IMR-90 (cell line): Measurements from ENCODE around the gene NECTIN4. TPM values are rescaled to one million over a fixed set of nuclear protein-coding genes. Genes with fewer than 3 reads are reported as not detected.
A peak's percentile ranks its signal among the peaks of the same experiment; 100 is the strongest.

Experiments
- ATAC-seq: fragments of 200-7000 bp; cut with Tn5 transposase; 2 replicates; pipeline ENCODE4 v1.9.1; 2020; ENCODE audit warnings: low read depth, mild to moderate bottlenecking, moderate library complexity
- BruUV-seq: library from RNA; stranded (reverse); fragments of 400-500 nt; replicated peaks from 2 replicates; lab custom pipeline; 2021; lab: Mats Ljungman, UMichigan
- CTCF ChIA-PET: fragments of 300-600 bp; formaldehyde crosslinking; extraction: SDS; loops from one replicate; lab custom pipeline; 2021; ENCODE audit warnings: antibody characterized with exemption; lab: Yijun Ruan, JAX
- POLR2A ChIA-PET: fragments of 300-600 bp; sonication (Branson Sonifier 250); formaldehyde crosslinking; loops from one replicate; lab custom pipeline; 2022; ENCODE audit warnings: antibody characterized with exemption; ENCODE audit not compliant: unreplicated experiment; lab: Charles Lee
- DNase-seq: peaks from one replicate; pipeline ENCODE4 v3.0.0; 2013
- H2AFZ ChIP-seq: replicated peaks from 2 replicates; pipeline ENCODE3; 2013; ENCODE audit warnings: low read length, mild to moderate bottlenecking; ENCODE audit not compliant: poor library complexity
- H2AK5ac ChIP-seq: 2 replicates; pipeline ENCODE4 v1.6.1; 2013; ENCODE audit warnings: low read depth, low read length, inconsistent platforms
- H2AK9ac ChIP-seq: replicated peaks from 2 replicates; pipeline ENCODE3; 2013; ENCODE audit warnings: mild to moderate bottlenecking, low read depth, low read length, moderate library complexity; ENCODE audit not compliant: poor library complexity
- H2BK120ac ChIP-seq: 2 replicates; pipeline ENCODE4 v1.6.1; 2013; ENCODE audit warnings: low read depth, low read length, inconsistent platforms
- H2BK15ac ChIP-seq: 3 replicates; pipeline ENCODE4 v1.6.1; 2013; ENCODE audit warnings: low read depth, low read length, inconsistent platforms
- H2BK20ac ChIP-seq: 2 replicates; pipeline ENCODE4 v1.6.1; 2013; ENCODE audit warnings: low read depth, mild to moderate bottlenecking, inconsistent platforms, low read length, moderate library complexity
- H2BK5ac ChIP-seq: 2 replicates; pipeline ENCODE4 v1.6.1; 2013; ENCODE audit warnings: mild to moderate bottlenecking, low read depth, low read length, inconsistent platforms; ENCODE audit not compliant: poor library complexity, severe bottlenecking
- H3K14ac ChIP-seq: replicated peaks from 2 replicates; pipeline ENCODE4 v1.6.1; 2013; ENCODE audit warnings: low read depth, low read length, inconsistent platforms
- H3K18ac ChIP-seq: 2 replicates; pipeline ENCODE4 v1.6.1; 2013; ENCODE audit warnings: low read depth, low read length, control low read depth
- H3K23ac ChIP-seq: 2 replicates; pipeline ENCODE4 v1.6.1; 2013; ENCODE audit warnings: low read depth, low read length, inconsistent platforms
- H3K27ac ChIP-seq: 2 replicates; pipeline ENCODE4 v1.5.1; 2013; ENCODE audit warnings: mild to moderate bottlenecking, control low read depth, low read length; ENCODE audit not compliant: insufficient read depth
- H3K27me3 ChIP-seq: 2 replicates; pipeline ENCODE4 v1.6.1; 2013; ENCODE audit warnings: low read length; ENCODE audit not compliant: control insufficient read depth, insufficient read depth
- H3K36me3 ChIP-seq: 2 replicates; pipeline ENCODE4 v1.6.1; 2013; ENCODE audit warnings: low read length, mixed read lengths; ENCODE audit not compliant: control insufficient read depth, insufficient read depth
- H3K4ac ChIP-seq: 2 replicates; pipeline ENCODE4 v1.6.1; 2013; ENCODE audit warnings: low read depth, low read length, inconsistent platforms
- H3K4me1 ChIP-seq: 2 replicates; pipeline ENCODE4 v1.6.1; 2013; ENCODE audit warnings: low read length, mixed read lengths; ENCODE audit not compliant: control insufficient read depth, insufficient read depth
- H3K4me2 ChIP-seq: 2 replicates; pipeline ENCODE4 v1.6.1; 2013; ENCODE audit warnings: low read depth, mild to moderate bottlenecking, control low read depth, low read length, moderate library complexity
- H3K4me3 ChIP-seq: 2 replicates; pipeline ENCODE4 v1.5.1; 2013; ENCODE audit warnings: low read depth, mild to moderate bottlenecking, control low read depth, low read length, moderate library complexity; ENCODE audit not compliant: insufficient read depth
- H3K56ac ChIP-seq: 2 replicates; pipeline ENCODE4 v1.6.1; 2013; ENCODE audit warnings: low read length, inconsistent platforms; ENCODE audit not compliant: insufficient read depth; ENCODE audit errors: extremely low read depth
- H3K79me1 ChIP-seq, 2 experiments: 2 replicates each; pipeline ENCODE4 v1.6.1; 2013; ENCODE audit warnings: low read length in 2 of 2, inconsistent platforms in 1 of 2, low read depth in 1 of 2
- H3K9ac ChIP-seq: 2 replicates; pipeline ENCODE4 v1.6.1; 2013; ENCODE audit warnings: low read depth, low read length, control low read depth
- H3K9me1 ChIP-seq: 2 replicates; pipeline ENCODE4 v1.6.1; 2013; ENCODE audit warnings: low read length, inconsistent platforms; ENCODE audit not compliant: insufficient read depth
- H3K9me3 ChIP-seq: 2 replicates; pipeline ENCODE4 v1.6.1; 2013; ENCODE audit warnings: low read length; ENCODE audit not compliant: control insufficient read depth, insufficient read depth
- H4K20me1 ChIP-seq: 2 replicates; pipeline ENCODE4 v1.6.1; 2013; ENCODE audit warnings: low read length, inconsistent platforms; ENCODE audit not compliant: insufficient read depth
- H4K5ac ChIP-seq: 2 replicates; pipeline ENCODE4 v1.6.1; 2013; ENCODE audit warnings: mild to moderate bottlenecking, low read depth, low read length, control low read depth
- H4K8ac ChIP-seq, 2 experiments: 2 replicates each; pipeline ENCODE4 v1.6.1; 2013; ENCODE audit warnings: low read depth in 2 of 2, low read length in 2 of 2, control low read depth in 1 of 2, inconsistent platforms in 1 of 2
- H4K91ac ChIP-seq: 2 replicates; pipeline ENCODE4 v1.6.1; 2013; ENCODE audit warnings: low read depth, low read length, inconsistent platforms; ENCODE audit not compliant: insufficient read depth
- BHLHE40 ChIP-seq: fragments of 150-350 bp; IDR thresholded peaks from 2 replicates; pipeline ENCODE4 v1.6.1; 2016; ENCODE audit warnings: mild to moderate bottlenecking, low read depth, low read length
- CEBPB ChIP-seq: IDR thresholded peaks from 2 replicates; pipeline ENCODE4 v1.6.1; 2012; ENCODE audit warnings: low read depth, low read length, improper control_type of control experiment
- CHD1 ChIP-seq: IDR thresholded peaks from 2 replicates; pipeline ENCODE4 v1.6.1; 2012; ENCODE audit warnings: low read depth, low read length, improper control_type of control experiment
- FOS ChIP-seq: fragments of 150-350 bp; IDR thresholded peaks from 2 replicates; pipeline ENCODE4 v1.6.1; 2016; ENCODE audit warnings: low read depth, low read length
- MAFK ChIP-seq: IDR thresholded peaks from 2 replicates; pipeline ENCODE4 v1.6.1; 2012; ENCODE audit warnings: low read depth, low read length, improper control_type of control experiment
- MAZ ChIP-seq: IDR thresholded peaks from 2 replicates; pipeline ENCODE4 v1.6.1; 2012; ENCODE audit warnings: low read depth, mild to moderate bottlenecking, low read length, improper control_type of control experiment, moderate library complexity, borderline replicate concordance
- MXI1 ChIP-seq: IDR thresholded peaks from 2 replicates; pipeline ENCODE4 v1.6.1; 2012; ENCODE audit warnings: low read depth, mild to moderate bottlenecking, low read length, moderate library complexity, borderline replicate concordance
- NFE2L2 ChIP-seq: fragments of 150-350 bp; IDR thresholded peaks from 2 replicates; pipeline ENCODE4 v1.6.1; 2016; ENCODE audit warnings: low read depth, mild to moderate bottlenecking, low read length
- POLR2A ChIP-seq: IDR thresholded peaks from 2 replicates; pipeline ENCODE4 v1.6.1; 2012; ENCODE audit warnings: mild to moderate bottlenecking, low read depth, low read length
- RAD21 ChIP-seq: IDR thresholded peaks from 2 replicates; pipeline ENCODE4 v1.6.1; 2012; ENCODE audit warnings: low read length, improper control_type of control experiment
- RCOR1 ChIP-seq: IDR thresholded peaks from 2 replicates; pipeline ENCODE4 v1.6.1; 2012; ENCODE audit warnings: mild to moderate bottlenecking, low read length, improper control_type of control experiment; ENCODE audit not compliant: insufficient replicate concordance
- RFX5 ChIP-seq: IDR thresholded peaks from 2 replicates; pipeline ENCODE4 v1.8.0; 2012; ENCODE audit warnings: low read depth, mild to moderate bottlenecking, low read length, moderate library complexity
- SMC3 ChIP-seq: fragments of 150-350 bp; IDR thresholded peaks from 2 replicates; pipeline ENCODE4 v1.6.1; 2016; ENCODE audit warnings: low read depth, mild to moderate bottlenecking, antibody characterized with exemption, low read length, moderate library complexity
- WGBS, 2 experiments: methylation state at CpG; one replicate each; pipeline versions ENCODE4 v1.1.5 to v1.1.7; 2013; ENCODE audit warnings: missing lambda C conversion rate in 2 of 2; ENCODE audit not compliant: insufficient read length in 1 of 2; ENCODE audit errors: extremely low coverage in 2 of 2; 5-methylcytosine and 5-hydroxymethylcytosine counted together
- dilution Hi-C: fragments of 300-500 bp; cut with HindIII; formaldehyde crosslinking; loops from one replicate; pipeline ENCODE4 v1.14.3; 2018; ENCODE audit warnings: low sequenced_read_pairs; ENCODE audit not compliant: unreplicated experiment
- in situ Hi-C: fragments of 300-500 bp; cut with MboI; formaldehyde crosslinking; loops from 3 replicates; pipeline ENCODE4 v1.14.3; 2019; ENCODE audit warnings: low sequenced_read_pairs, inconsistent platforms, mixed read lengths
- intact Hi-C: fragments of 100-400 bp; cut with micrococcal nuclease; formaldehyde crosslinking; loops from 2 replicates; pipeline ENCODE4 v1.10.0; 2022
- polyA plus RNA-seq, 3 experiments: library from polyadenylated mRNA; depleted of rRNA; stranded (reverse); fragments of >200 nt; gene quantifications; 2 replicates each; pipeline ENCODE4 v1.2.3, GENCODE V29; 2012; ENCODE audit warnings: low replicate concordance in 1 of 3
- total RNA-seq: library from RNA; depleted of rRNA; stranded (reverse); fragments of >200 nt; gene quantifications from 2 replicates; pipeline ENCODE4 v1.2.3, GENCODE V29; 2012
- TF ChIP-seq, protein P1 (sequence below): conservative IDR thresholded peaks from 2 replicates; pipeline ENCODE4 v1.5.1; 2012; ENCODE audit warnings: mild to moderate bottlenecking, low read depth, low read length, improper control_type of control experiment
- TF ChIP-seq, protein P2 (sequence below): fragments of 150-350 bp; IDR thresholded peaks from 2 replicates; pipeline ENCODE4 v1.6.1; 2016; ENCODE audit warnings: low read depth, mild to moderate bottlenecking, low read length, moderate library complexity, borderline replicate concordance

NECTIN4 gene
- total and polyA plus RNA-seq, 2 of the 4 experiments (the other 2 are of a cell fraction), result 0.18 to 0.24 TPM

DNA sequence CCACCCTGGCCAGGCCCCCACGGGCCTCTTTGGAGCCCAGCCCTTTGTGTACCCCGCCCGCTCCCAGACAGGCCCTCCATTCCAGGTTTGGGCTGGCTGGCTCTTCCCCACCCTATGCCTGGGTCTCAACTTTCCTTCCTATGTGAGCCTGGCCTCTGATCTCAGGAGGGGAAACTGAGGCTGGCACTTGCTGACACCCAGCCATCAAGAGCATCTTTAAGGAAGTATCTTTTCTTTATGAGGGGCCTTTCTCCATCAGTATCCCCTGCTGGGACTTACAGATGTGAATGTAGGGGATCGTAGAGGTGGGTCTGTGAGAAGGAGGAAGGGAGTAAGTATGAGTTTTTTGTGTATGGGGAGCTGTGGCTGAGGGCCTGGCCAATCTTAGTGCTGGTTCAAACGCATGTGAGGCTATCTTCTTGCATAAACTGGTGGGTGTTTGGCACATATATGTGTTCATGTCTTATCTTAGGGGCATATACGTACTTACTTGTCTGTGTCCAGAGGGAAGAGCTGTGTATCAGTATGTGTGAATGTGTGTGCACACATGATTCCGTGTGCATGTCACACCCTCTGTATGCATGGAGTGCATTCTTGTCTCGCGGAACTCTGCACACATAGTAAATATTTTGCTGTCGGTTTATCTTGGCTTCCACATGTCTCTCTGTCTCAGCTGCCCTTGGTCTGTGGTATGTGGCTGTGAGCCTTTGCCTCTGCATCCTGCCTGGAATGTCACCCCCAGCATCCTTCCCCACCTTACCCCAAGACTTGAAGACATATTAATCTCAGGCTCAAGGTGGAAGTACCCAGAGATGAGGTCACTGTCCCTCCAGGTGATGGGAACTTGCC, 5.4 kb downstream of the NECTIN4 start:
- Histone ChIP-seq H3K4ac (peak overlapping the region; percentile 44), H3K9me1 (peaks cover 24% of the 10 kb centered on the region), H2AFZ (peak overlapping the region; percentile 92), H3K56ac (no peak overlapping the region), H2AK9ac (peak overlapping the region; percentile 19), H3K4me2 (no peak overlapping the region), H2BK20ac (no peak overlapping the region), H3K18ac (peak overlapping the region; percentile 11; the same call in 1 of the 2 replicates), H3K36me3 (no peaks in the 10 kb centered on the region), H2BK120ac (peak overlapping the region; percentile 44; the same call in 1 of the 2 replicates), H3K27ac (no peak overlapping the region; the same call in 1 of the 2 replicates), H3K9ac (no peak overlapping the region), H4K8ac (peak overlapping the region; percentile 10 to 37; a peak in 2 of 4 replicates), H3K4me1 (peaks cover 29% of the 10 kb centered on the region), H4K91ac (peak overlapping the region; percentile 8), H2BK5ac (peak overlapping the region; percentile 50), H3K27me3 (no peaks in the 10 kb centered on the region), H3K9me3 (no peaks in the 10 kb centered on the region), H4K20me1 (no peaks in the 10 kb centered on the region), H3K23ac (no peak overlapping the region), H3K14ac (peak overlapping the region; percentile 20), H3K4me3 (no peak overlapping the region), H3K79me1 (no peaks in the 10 kb centered on the region), H2BK15ac (peak overlapping the region; percentile 22; the same call in 2 of the 3 replicates), H2AK5ac (peak overlapping the region; percentile 59), H4K5ac (no peak overlapping the region)
- CTCF ChIA-PET, result interaction anchor here (1.1 to 2.1 kb wide), 3 partner anchors 13 to 14 kb away, joined by 3 to 7 read pairs (median 5); partner anchors contain the start of gene KLHDC9
- DNase-seq (peak; percentile 23), ATAC-seq (peak; percentile 7; the same call in 1 of the 2 replicates)
- intact Hi-C loops, result loop anchor here (5.0 kb wide), 1 partner anchor 37 kb away; the partner anchor contains the start of gene USF1
- in situ Hi-C loops, result no loop called here
- POLR2A ChIA-PET, result no interaction called here
- dilution Hi-C loops, result no loop called here
- WGBS, 2 experiments, result 85 to 100% methylated on average over 1 to 3 of the region's 10 CpGs
- BruUV-seq, result no TSS peak
- no peak for TF ChIP-seq SMC3
- no peak for TF ChIP-seq FOS
- no peak for TF ChIP-seq CEBPB
- TF ChIP-seq RAD21, result no peak
- no peak for TF ChIP-seq POLR2A
- TF ChIP-seq, protein P1, sequence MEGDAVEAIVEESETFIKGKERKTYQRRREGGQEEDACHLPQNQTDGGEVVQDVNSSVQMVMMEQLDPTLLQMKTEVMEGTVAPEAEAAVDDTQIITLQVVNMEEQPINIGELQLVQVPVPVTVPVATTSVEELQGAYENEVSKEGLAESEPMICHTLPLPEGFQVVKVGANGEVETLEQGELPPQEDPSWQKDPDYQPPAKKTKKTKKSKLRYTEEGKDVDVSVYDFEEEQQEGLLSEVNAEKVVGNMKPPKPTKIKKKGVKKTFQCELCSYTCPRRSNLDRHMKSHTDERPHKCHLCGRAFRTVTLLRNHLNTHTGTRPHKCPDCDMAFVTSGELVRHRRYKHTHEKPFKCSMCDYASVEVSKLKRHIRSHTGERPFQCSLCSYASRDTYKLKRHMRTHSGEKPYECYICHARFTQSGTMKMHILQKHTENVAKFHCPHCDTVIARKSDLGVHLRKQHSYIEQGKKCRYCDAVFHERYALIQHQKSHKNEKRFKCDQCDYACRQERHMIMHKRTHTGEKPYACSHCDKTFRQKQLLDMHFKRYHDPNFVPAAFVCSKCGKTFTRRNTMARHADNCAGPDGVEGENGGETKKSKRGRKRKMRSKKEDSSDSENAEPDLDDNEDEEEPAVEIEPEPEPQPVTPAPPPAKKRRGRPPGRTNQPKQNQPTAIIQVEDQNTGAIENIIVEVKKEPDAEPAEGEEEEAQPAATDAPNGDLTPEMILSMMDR, result no peak
- TF ChIP-seq RFX5, result no peak
- TF ChIP-seq BHLHE40, result no peak
- TF ChIP-seq MXI1, result no peak
- no peak for TF ChIP-seq CHD1
- no peak for TF ChIP-seq MAFK
- no peak for TF ChIP-seq NFE2L2
- no peak for TF ChIP-seq MAZ
- TF ChIP-seq, protein P2, sequence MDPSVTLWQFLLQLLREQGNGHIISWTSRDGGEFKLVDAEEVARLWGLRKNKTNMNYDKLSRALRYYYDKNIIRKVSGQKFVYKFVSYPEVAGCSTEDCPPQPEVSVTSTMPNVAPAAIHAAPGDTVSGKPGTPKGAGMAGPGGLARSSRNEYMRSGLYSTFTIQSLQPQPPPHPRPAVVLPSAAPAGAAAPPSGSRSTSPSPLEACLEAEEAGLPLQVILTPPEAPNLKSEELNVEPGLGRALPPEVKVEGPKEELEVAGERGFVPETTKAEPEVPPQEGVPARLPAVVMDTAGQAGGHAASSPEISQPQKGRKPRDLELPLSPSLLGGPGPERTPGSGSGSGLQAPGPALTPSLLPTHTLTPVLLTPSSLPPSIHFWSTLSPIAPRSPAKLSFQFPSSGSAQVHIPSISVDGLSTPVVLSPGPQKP, result no peak
- no peak for TF ChIP-seq RCOR1
